Frontal cortex (tissue), 4 donors: ENCODE measurements around the gene SHISA2. TPM values are rescaled to one million over a fixed set of nuclear protein-coding genes. Genes with fewer than 3 reads are reported as not detected.

Experiments used
- DNase-seq, 2 donors: peaks; one replicate each; pipeline ENCODE4 v3.0.0; 2012; ENCODE audit warnings: low spot score in 2 of 2
- FAIRE-seq: peaks from 2 replicates; lab custom pipeline; 2012; peaks lifted over from hg19 to GRCh38; lab: Jason Lieb, UNC
- total RNA-seq: library from RNA; depleted of rRNA; stranded (reverse); fragments of >200 nt; gene quantifications from one replicate; pipeline ENCODE4 v1.2.3, GENCODE V29; 2014
- donor health status: control.
- donor health status: control.
- donor health status: control.

The SHISA2 gene
- total RNA-seq, 1 donor from 2014 or later, result 53.8 TPM

GRCh38 chr13:26050568-26051230, 1.1 kb downstream of the SHISA2 start:
- FAIRE-seq (no peak), DNase-seq (peak; percentile 33 to 67)

DNA sequence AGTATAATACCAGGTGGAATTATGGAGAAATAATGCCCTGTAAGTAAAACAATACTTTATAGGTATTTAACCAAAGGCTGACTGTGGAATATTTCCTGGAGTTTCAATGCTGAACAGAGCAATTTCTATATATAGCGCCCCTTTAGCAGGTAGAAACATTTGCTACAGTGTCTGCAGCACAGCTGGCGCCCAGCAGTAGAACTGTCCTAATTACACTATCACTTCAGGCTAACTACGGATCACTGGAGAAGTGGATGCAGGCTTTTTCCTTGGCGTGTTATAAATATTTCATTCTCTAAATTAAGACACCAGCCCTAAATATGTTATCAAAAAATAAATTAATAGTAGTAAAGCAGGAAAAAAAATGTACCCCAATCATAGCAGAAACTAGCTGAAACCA, 3.1 kb downstream of the SHISA2 start:
- no peak for FAIRE-seq
- DNase-seq, result no peak

DNA sequence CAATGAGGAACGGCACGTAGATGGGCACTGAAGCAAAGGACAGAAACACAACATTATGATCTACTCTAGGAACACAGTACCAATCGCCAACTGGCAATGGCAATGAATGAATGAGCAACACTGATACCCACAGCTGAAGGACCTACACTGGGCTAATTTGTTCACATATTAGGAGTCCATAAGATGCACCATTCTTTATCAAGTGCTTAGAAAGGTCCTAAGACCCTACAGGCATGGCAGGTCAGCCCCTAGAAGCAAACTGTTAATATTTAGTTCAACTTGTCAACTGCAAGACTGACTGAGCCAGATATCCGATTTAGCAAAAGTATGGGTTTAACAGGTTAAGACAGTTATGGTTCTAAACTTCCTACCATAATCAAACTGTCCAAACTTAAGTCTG, 4.8 kb downstream of the SHISA2 start:
- no peak for FAIRE-seq
- DNase-seq, result no peak

GRCh38 chr13:26046639-26047038, 5.2 kb downstream of the SHISA2 start:
- FAIRE-seq (no peak), DNase-seq (no peak)

DNA sequence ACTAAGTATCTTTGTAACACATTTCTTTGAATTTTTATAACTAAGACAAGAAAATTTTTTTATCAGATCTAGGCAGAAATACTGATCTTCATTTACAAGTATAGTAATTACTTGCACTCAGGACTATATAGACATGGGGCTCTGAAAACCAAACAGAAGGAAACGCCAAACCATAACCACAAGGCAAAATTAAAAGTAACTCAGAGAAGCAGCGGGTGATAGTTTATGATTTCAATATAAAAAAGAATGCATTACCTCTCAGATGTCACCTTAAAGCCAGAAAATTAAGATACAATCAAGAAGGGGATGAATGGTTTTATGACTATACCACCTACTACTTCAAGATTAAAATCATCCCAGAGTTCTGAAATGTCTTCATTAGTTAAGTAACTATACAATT, 6.7 kb downstream of the SHISA2 start:
- FAIRE-seq, result no peak

DNA sequence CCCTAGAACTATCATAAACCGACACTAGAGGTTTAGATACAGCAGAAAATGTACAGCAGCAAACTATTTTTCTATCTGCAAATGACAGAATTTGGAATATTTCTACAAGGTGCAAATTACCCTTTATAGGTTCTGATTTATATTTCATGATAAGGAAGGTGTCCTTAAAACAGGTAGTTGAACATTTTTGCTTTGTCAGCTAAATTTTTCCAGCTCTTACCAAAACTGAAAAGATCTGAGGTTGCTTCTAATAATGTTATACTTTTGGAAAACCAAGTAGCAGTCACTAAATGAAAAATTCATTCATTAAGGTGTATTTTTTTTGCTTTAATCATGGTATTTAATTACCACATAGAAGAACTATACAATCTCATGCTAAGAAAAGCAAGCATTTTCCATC, 9.0 kb downstream of the SHISA2 start:
- DNase-seq (no peak), FAIRE-seq (no peak)

More for the DNA sequence above, 6.7 kb downstream of the SHISA2 start:
- DNase-seq, result no peak

GRCh38 chr13:26041444-26041843, 10.4 kb downstream of the SHISA2 start:
- FAIRE-seq, result no peak

GRCh38 chr13:26038931-26039475, 12.8 kb downstream of the SHISA2 start:
- DNase-seq (no peak), FAIRE-seq (no peak)

More at GRCh38 chr13:26041444-26041843, 10.4 kb downstream of the SHISA2 start:
- no peak for DNase-seq

DNA sequence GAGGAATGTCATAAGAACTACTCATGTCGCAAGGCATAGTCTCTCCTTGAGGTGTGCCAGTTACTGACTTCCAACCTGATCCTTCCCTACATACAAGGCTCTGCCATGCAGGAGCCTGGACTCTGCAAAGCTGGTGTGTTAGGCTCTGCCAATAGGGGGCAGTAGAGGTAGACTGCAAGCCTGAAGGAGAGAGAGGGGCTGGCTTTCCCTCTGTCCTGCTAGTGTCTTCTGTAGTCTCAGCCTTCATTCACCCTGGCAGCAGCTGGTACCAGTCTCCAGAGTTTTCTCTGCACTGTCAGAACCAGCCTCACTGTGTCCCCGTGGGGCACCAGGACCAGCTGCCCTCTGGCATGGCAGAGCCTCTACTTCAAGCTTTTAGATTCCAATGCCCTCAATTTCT, 14.5 kb downstream of the SHISA2 start:
- no peak for DNase-seq
- FAIRE-seq, result no peak

GRCh38 chr13:26036383-26036782, 15.4 kb downstream of the SHISA2 start:
- no peak for DNase-seq
- FAIRE-seq, result no peak

DNA sequence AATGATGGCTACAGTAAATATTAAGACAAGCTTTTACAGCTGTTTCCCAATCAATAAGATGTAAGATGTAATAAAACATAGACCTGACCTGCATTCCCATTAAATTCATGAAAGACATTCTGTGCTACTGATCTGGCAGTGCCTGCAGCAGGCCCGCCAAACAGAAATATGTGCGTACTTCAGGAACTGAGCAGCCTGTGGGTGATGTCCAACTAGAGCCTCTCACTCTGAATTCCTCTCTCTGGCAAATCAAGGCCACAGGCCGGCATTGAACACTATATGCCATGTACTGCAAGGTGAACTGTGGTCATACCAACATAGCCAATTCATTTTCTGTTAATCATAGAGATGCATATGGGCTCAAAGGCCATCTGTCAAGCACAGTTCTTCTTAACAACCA, 17.8 kb downstream of the SHISA2 start:
- DNase-seq (no peak), FAIRE-seq (no peak)

DNA sequence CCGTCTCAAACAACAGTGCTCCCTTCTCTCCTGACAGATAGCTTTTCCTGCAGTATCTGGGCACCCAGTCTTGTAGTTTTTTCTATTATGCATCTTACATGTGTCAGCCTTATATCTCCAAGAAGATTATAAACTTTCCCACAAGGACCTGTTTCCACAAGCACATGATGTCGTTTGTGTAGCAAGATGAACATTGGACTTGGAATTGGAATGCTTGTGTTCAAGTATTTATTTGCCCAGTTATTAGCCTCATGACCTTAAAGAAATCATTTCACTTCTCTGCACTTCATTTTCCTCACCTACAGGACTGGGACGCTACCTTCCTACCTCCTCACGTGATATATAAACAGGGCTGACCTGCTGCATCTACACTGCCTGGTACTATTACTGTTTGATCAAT, 21.5 kb downstream of the SHISA2 start:
- no peak for DNase-seq
- no peak for FAIRE-seq

- DNase-seq (no peak), FAIRE-seq (no peak)
Measured at GRCh38 chr13:26029581-26030136, 22.2 kb downstream of the SHISA2 start.

GRCh38 chr13:26026211-26026610, 25.6 kb downstream of the SHISA2 start:
- DNase-seq (no peak), FAIRE-seq (no peak)

DNA sequence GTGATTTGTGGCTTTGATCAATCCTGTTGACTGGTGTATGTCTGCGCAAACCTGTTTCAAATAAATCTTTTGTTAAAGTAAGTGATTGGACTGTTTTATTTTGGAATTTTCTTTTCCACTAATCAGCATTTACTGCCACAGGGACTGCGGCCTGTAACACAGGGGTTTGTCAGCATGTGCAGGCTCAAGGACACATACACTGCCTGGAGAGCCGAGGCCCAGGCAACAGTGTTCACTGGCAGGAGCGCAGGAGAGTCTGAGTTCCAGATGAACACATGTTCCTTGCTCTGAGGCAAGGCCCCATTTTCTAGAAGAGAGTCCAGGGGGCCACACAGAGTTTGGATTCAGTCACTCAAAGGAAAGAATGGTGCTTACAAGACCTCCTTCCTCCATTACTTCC, 26.0 kb downstream of the SHISA2 start:
- FAIRE-seq (no peak), DNase-seq (no peak)

DNA sequence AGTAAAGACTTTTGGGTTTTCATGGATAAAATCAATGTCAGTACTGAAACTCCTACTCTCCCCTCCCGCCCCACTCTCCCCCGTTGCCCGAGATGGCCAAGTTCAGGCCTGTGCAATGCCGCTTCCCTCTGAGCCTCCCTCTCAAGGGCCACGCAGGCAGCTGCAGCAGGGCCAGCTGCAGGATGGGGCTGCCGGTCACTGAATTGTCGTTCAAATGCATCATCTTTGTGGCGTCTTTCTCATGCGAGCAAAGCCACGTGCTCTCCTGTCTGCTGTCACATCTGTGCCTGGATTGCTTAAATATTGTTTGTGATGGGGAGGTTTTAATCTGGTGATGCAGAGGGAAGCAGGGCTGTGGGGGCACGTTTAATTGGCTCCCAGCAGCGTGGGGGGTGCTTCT, 26.6 kb downstream of the SHISA2 start:
- FAIRE-seq (no peak), DNase-seq (no peak)

- no peak for FAIRE-seq
- DNase-seq, result no peak
Measured at GRCh38 chr13:26024558-26024957, 27.3 kb downstream of the SHISA2 start.

DNA sequence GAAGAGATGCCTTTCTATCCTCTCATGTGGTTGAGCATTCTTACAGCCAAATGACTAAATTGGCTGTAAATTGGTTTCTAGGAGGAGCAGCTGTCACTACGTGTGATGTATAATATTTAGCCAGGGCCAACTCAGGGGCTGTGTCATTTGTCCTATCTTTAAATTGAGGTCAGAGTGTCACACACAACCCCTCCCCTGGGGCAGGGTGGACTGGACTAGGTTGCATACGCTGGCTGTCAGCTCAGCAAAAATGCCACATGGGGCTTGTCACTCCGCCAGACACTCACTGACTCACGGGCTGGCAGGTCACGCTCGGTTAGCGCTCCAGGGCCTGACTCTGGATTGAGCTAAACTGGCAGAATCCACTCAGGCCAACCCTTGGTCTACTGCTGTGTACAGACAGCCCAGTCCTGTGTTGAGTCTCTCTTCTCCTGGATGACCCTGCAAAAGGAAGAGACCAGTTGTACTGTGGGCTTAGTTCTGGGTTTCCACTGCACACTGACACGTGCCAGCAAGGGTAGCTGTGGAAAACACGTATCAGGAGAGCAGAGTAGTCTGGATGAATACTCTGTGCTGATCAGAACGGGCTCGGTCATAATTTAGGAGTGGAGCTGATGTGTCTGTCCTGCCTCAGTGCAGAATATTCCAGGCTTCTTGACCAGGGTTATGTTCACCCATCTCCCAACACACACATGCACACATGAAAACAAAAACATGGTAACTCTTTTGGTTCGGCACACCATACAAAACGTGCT, 29.1 kb downstream of the SHISA2 start:
- no peak for FAIRE-seq
- DNase-seq, result no peak

GRCh38 chr13:26021956-26022355, 29.9 kb downstream of the SHISA2 start:
- no peak for DNase-seq
- no peak for FAIRE-seq

GRCh38 chr13:26021516-26021915, 30.3 kb downstream of the SHISA2 start:
- FAIRE-seq (no peak), DNase-seq (no peak)

- no peak for DNase-seq
- FAIRE-seq, result no peak
Measured at GRCh38 chr13:26020891-26021290, 30.9 kb downstream of the SHISA2 start.
